ENCODE data around the gene SDK1.
A peak's percentile ranks its signal among the peaks of the same experiment; 100 is the strongest.

SDK1 gene

DNA sequence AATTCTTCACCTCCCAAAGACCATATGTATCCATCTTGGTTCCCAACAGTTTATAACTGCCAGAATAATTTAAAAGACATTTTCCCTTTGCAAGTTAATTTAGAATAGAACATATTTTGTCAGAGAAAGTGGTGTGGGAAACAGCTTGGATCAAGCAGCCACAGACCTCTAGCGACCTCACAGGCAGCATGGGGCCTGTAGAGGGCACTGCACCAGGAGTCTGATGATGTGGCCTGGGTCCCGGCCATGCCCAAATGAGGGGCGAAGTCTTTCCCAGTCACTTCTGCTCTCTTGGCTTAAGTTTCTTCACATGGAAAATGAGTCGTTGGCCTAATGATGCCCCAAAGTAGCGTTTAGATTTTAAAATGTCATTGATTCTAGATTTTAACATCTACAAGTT lies 243.2 kb downstream of the SDK1 start:
- Histone ChIP-seq H3K4me3 (ENCODE audit: low read depth, low read length) (no peak overlapping the region), H3K27me3 (no peaks in the 10 kb centered on the region), H3K9me3 (no peaks in the 10 kb centered on the region), H3K4me1 (no peaks in the 10 kb centered on the region), H3K36me3 (no peaks in the 10 kb centered on the region)
- TF ChIP-seq, protein P1, sequence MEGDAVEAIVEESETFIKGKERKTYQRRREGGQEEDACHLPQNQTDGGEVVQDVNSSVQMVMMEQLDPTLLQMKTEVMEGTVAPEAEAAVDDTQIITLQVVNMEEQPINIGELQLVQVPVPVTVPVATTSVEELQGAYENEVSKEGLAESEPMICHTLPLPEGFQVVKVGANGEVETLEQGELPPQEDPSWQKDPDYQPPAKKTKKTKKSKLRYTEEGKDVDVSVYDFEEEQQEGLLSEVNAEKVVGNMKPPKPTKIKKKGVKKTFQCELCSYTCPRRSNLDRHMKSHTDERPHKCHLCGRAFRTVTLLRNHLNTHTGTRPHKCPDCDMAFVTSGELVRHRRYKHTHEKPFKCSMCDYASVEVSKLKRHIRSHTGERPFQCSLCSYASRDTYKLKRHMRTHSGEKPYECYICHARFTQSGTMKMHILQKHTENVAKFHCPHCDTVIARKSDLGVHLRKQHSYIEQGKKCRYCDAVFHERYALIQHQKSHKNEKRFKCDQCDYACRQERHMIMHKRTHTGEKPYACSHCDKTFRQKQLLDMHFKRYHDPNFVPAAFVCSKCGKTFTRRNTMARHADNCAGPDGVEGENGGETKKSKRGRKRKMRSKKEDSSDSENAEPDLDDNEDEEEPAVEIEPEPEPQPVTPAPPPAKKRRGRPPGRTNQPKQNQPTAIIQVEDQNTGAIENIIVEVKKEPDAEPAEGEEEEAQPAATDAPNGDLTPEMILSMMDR (IDR thresholded peaks at IDR 0.05; ENCODE audit: low read depth, low read length), result 0 out of 2 replicates have a peak, but pooled peaks have one; percentile 5
- no peak for DNase-seq

DNA sequence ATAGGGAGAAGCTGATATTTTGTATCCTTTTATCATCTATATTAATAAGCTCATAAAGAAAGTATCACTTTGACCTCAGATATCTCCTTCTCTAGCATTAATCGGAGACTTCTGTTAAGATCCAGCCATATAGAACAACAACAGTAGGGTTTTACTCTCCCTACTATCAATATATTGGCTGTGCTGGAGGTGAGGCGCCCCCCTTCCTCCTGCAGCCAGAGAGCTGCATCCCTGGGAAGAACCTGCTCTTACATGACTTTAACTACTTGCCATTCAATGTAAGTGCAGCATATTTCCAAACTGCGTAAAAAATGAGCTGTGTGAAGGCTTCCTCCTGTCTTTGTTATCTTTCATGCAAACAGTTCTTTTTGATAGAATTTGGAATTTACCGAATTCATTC lies 247.8 kb downstream of the SDK1 start:
- TF ChIP-seq, protein P1 (IDR thresholded peaks at IDR 0.05; ENCODE audit: low read depth, low read length), result no peak
- Histone ChIP-seq H3K4me1 (no peaks in the 10 kb centered on the region), H3K4me3 (ENCODE audit: low read depth, low read length) (no peak overlapping the region), H3K27me3 (no peaks in the 10 kb centered on the region), H3K9me3 (no peaks in the 10 kb centered on the region), H3K36me3 (no peaks in the 10 kb centered on the region)
- DNase-seq, result no peak

DNA sequence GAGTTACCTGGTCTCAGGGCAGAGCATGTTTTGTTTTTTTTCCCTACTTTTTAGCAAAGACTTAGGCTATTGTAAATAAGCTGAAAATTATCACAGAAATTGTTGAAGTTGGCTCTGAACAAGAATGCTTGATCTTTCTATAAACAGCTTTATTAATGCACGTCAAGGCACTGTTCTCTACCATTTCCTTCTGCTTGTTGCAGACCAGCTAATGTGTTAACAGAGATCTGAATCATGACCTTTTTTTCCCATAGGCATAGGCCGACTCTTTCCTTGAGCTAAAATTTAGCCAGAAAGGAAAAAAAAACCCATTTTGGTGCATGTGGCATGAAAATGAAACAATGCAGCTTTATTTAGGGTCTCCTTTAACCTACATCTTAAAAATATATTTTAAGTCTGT lies 248.5 kb downstream of the SDK1 start:
- no peaks in the 10 kb centered on the region for H3K4me1 ChIP-seq
- TF ChIP-seq, protein P1 (IDR thresholded peaks at IDR 0.05; ENCODE audit: low read depth, low read length), result no peak
- no peaks in the 10 kb centered on the region for H3K27me3 ChIP-seq
- H3K36me3 ChIP-seq, result no peaks in the 10 kb centered on the region
- no peak for DNase-seq
- no peaks in the 10 kb centered on the region for H3K9me3 ChIP-seq
- H3K4me3 ChIP-seq (ENCODE audit: low read depth, low read length), result no peak overlapping the region

DNA sequence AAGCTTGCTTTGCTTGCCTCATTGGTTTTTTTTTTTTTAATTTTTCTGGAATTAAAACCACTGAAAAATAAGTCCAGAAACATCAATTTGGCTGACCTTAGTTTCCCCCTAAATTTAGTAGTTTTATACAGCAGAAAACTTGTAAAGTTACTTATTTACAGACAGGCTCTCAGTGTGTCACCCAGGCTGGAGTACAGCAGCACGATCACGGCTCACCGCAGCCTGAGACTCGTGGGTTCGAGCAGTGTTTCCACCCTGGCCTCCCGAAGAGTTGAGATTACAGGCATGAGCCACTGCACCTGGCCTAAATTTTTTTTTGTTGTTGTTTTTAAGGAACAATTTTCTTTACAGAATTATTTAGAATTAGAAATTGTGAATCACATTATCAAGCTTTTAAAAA lies 250.5 kb downstream of the SDK1 start:
- TF ChIP-seq, protein P1 (IDR thresholded peaks at IDR 0.05; ENCODE audit: low read depth, low read length), result no peak
- Histone ChIP-seq H3K4me3 (ENCODE audit: low read depth, low read length) (no peak overlapping the region), H3K9me3 (no peaks in the 10 kb centered on the region), H3K4me1 (no peaks in the 10 kb centered on the region), H3K27me3 (no peaks in the 10 kb centered on the region), H3K36me3 (no peaks in the 10 kb centered on the region)
- DNase-seq, result no peak

DNA sequence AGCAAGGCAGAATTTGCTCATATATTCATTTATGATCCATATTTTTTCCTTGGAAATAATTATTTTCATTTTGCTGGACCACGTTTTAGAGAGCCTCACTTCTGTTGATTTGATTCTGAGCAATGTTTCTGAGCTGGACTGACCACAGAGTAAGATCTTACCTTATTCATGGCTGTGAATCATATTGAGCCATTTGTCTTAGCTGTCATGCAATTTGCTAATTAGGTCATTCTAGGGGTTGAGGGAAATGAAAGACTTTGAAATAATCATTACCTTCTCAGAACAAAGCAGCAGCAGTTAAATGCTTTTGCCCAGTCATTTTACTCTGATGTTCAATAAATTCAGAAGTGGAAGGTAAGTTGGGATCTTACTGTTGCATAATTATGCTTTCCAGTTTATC lies 251.4 kb downstream of the SDK1 start:
- no peaks in the 10 kb centered on the region for H3K4me1 ChIP-seq
- no peaks in the 10 kb centered on the region for H3K9me3 ChIP-seq
- TF ChIP-seq, protein P1 (IDR thresholded peaks at IDR 0.05; ENCODE audit: low read depth, low read length), result no peak
- no peaks in the 10 kb centered on the region for H3K27me3 ChIP-seq
- DNase-seq, result no peak
- H3K4me3 ChIP-seq (ENCODE audit: low read depth, low read length), result no peak overlapping the region
- no peaks in the 10 kb centered on the region for H3K36me3 ChIP-seq

DNA sequence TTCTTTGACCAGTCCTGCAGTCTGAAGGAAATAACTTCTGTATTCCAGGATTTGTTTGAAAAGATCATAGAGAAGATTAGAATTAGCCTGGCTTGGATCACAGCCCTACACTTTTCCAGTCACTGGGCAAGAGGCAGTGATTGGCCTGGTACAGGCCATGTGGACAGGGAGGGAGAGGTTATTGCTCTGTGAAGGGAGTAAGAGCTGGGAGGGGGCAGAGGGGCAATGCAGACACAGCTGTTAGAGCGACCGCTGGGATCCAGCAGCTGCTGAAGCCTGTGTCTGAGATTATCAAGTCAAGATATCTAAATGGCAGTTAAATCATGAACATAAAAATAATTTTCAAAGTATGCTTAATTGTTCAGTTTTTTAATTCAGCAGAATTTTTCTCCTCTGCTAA lies 257.3 kb downstream of the SDK1 start:
- DNase-seq, result peak; percentile 19
- TF ChIP-seq, protein P1 (IDR thresholded peaks at IDR 0.05; ENCODE audit: low read depth, low read length), result no peak
- Histone ChIP-seq H3K4me1 (no peaks in the 10 kb centered on the region), H3K9me3 (no peaks in the 10 kb centered on the region), H3K4me3 (ENCODE audit: low read depth, low read length) (no peak overlapping the region), H3K36me3 (no peaks in the 10 kb centered on the region), H3K27me3 (no peaks in the 10 kb centered on the region)
